ENCODE measurements around the gene FGFBP1. TPM values are rescaled to one million over a fixed set of nuclear protein-coding genes. Genes with fewer than 3 reads are reported as not detected.

Gene FGFBP1
- total RNA-seq, 1 donor from 2014 or later = not detected

DNA sequence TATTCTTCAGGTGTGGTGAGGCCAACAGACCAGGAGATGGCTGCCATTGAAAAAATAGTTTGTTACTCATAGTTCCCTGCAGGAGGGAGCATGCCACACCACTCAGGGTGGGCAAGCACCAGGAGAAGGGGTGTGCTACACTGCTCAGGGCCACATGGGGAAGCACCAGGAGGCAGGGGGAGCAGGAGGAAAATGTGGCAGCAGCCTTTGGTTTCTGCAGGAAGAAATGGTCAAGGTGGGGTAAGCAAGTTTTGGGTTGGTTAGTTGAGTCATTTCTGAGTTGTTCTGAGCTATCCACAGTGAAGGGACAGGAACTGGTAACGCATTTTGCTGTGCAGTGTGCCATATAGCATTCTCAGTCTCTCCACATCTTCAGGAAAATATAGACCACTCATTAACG is 23.8 kb downstream of the FGFBP1 start:
- Histone ChIP-seq H3K9me3 (ENCODE audit: low read depth) (no peaks in the 10 kb centered on the region), H3K79me2 (ENCODE audit: low read depth) (no peaks in the 10 kb centered on the region), H3K27me3 (no peaks in the 10 kb centered on the region), H3K4me1 (no peaks in the 10 kb centered on the region), H4K20me1 (ENCODE audit: low read depth) (no peaks in the 10 kb centered on the region), H2AFZ (replicated peaks) (no peak overlapping the region), H3K27ac (no peak overlapping the region), H3F3A (ENCODE audit: low read depth) (no peaks in the 10 kb centered on the region), H3K4me3 (no peak overlapping the region), H3K4me2 (no peak overlapping the region), H3K9ac (no peak overlapping the region), H3K36me3 (no peaks in the 10 kb centered on the region)
- Mint-ChIP-seq H3K27me3 (ENCODE audit: insufficient read depth, low read depth) (no peaks in the 10 kb centered on the region), H3K4me3 (no peak overlapping the region), H3K36me3 (no peaks in the 10 kb centered on the region), H3K9me3 (no peaks in the 10 kb centered on the region), H3K27ac (no peak overlapping the region), H3K4me1 (no peaks in the 10 kb centered on the region)
- TF ChIP-seq, protein P1, sequence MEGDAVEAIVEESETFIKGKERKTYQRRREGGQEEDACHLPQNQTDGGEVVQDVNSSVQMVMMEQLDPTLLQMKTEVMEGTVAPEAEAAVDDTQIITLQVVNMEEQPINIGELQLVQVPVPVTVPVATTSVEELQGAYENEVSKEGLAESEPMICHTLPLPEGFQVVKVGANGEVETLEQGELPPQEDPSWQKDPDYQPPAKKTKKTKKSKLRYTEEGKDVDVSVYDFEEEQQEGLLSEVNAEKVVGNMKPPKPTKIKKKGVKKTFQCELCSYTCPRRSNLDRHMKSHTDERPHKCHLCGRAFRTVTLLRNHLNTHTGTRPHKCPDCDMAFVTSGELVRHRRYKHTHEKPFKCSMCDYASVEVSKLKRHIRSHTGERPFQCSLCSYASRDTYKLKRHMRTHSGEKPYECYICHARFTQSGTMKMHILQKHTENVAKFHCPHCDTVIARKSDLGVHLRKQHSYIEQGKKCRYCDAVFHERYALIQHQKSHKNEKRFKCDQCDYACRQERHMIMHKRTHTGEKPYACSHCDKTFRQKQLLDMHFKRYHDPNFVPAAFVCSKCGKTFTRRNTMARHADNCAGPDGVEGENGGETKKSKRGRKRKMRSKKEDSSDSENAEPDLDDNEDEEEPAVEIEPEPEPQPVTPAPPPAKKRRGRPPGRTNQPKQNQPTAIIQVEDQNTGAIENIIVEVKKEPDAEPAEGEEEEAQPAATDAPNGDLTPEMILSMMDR (IDR thresholded peaks at IDR 0.05) = no peak
- TF ChIP-seq EZH2phosphoT487 (IDR thresholded peaks at IDR 0.05) (no peak), EZH2 (IDR thresholded peaks at IDR 0.05) (no peak)
- no peak for DNase-seq (ENCODE audit: low spot score)

GRCh38 chr4:15914291-15914690 is 24.2 kb downstream of the FGFBP1 start:
- H3K27ac Mint-ChIP-seq = no peak overlapping the region

GRCh38 chr4:15913631-15913970 is 24.9 kb downstream of the FGFBP1 start:
- Histone ChIP-seq H2AFZ (replicated peaks) (no peak overlapping the region), H4K20me1 (ENCODE audit: low read depth) (no peaks in the 10 kb centered on the region), H3K4me2 (no peak overlapping the region), H3K4me1 (no peaks in the 10 kb centered on the region), H3K27me3 (no peaks in the 10 kb centered on the region), H3K36me3 (no peaks in the 10 kb centered on the region), H3K27ac (no peak overlapping the region), H3F3A (ENCODE audit: low read depth) (no peaks in the 10 kb centered on the region), H3K79me2 (ENCODE audit: low read depth) (no peaks in the 10 kb centered on the region), H3K9ac (no peak overlapping the region), H3K4me3 (no peak overlapping the region), H3K9me3 (ENCODE audit: low read depth) (no peaks in the 10 kb centered on the region)
- no peaks in the 10 kb centered on the region for H3K9me3 Mint-ChIP-seq
- no peaks in the 10 kb centered on the region for H3K36me3 Mint-ChIP-seq
- TF ChIP-seq EZH2 (IDR thresholded peaks at IDR 0.05) = no peak
- no peak for TF ChIP-seq EZH2phosphoT487 (IDR thresholded peaks at IDR 0.05)
- TF ChIP-seq, protein P1 (IDR thresholded peaks at IDR 0.05) = no peak
- H3K27me3 Mint-ChIP-seq (ENCODE audit: insufficient read depth, low read depth) = no peaks in the 10 kb centered on the region
- no peak for DNase-seq (ENCODE audit: low spot score)
- no peak overlapping the region for H3K4me3 Mint-ChIP-seq
- no peaks in the 10 kb centered on the region for H3K4me1 Mint-ChIP-seq
- no peak overlapping the region for H3K27ac Mint-ChIP-seq

More at GRCh38 chr4:15914291-15914690, 24.2 kb downstream of the FGFBP1 start:
- H3K4me1 ChIP-seq = no peaks in the 10 kb centered on the region
- no peaks in the 10 kb centered on the region for H3K36me3 ChIP-seq
- H3K27ac ChIP-seq = no peak overlapping the region
- H3K4me3 ChIP-seq = no peak overlapping the region
- TF ChIP-seq EZH2phosphoT487 (IDR thresholded peaks at IDR 0.05) (no peak), EZH2 (IDR thresholded peaks at IDR 0.05) (no peak)
- TF ChIP-seq, protein P1 (IDR thresholded peaks at IDR 0.05) = no peak
- no peaks in the 10 kb centered on the region for H3K27me3 ChIP-seq
- no peaks in the 10 kb centered on the region for H3K36me3 Mint-ChIP-seq
- DNase-seq (ENCODE audit: low spot score) = no peak
- no peaks in the 10 kb centered on the region for H3K27me3 Mint-ChIP-seq (ENCODE audit: insufficient read depth, low read depth)
- H3K9ac ChIP-seq = no peak overlapping the region
- no peak overlapping the region for H3K4me2 ChIP-seq
- H3F3A ChIP-seq (ENCODE audit: low read depth) = no peaks in the 10 kb centered on the region
- no peaks in the 10 kb centered on the region for H3K79me2 ChIP-seq (ENCODE audit: low read depth)
- no peaks in the 10 kb centered on the region for H3K9me3 ChIP-seq (ENCODE audit: low read depth)
- no peaks in the 10 kb centered on the region for H4K20me1 ChIP-seq (ENCODE audit: low read depth)
- no peak overlapping the region for H2AFZ ChIP-seq (replicated peaks)
- H3K9me3 Mint-ChIP-seq = no peaks in the 10 kb centered on the region
- H3K4me1 Mint-ChIP-seq = no peaks in the 10 kb centered on the region
- no peak overlapping the region for H3K4me3 Mint-ChIP-seq

Measured in neural progenitor cell (in vitro differentiated cells).